ENCODE measurements around the gene ELOVL2. TPM values are rescaled to one million over a fixed set of nuclear protein-coding genes. Genes with fewer than 3 reads are reported as not detected.

ELOVL2 gene, protein sequence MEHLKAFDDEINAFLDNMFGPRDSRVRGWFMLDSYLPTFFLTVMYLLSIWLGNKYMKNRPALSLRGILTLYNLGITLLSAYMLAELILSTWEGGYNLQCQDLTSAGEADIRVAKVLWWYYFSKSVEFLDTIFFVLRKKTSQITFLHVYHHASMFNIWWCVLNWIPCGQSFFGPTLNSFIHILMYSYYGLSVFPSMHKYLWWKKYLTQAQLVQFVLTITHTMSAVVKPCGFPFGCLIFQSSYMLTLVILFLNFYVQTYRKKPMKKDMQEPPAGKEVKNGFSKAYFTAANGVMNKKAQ
- total RNA-seq (2022; extraction: Qiagen RNA extraction), result 5.2 to 6.5 TPM (median 6.5 TPM) in 5 replicates

DNA sequence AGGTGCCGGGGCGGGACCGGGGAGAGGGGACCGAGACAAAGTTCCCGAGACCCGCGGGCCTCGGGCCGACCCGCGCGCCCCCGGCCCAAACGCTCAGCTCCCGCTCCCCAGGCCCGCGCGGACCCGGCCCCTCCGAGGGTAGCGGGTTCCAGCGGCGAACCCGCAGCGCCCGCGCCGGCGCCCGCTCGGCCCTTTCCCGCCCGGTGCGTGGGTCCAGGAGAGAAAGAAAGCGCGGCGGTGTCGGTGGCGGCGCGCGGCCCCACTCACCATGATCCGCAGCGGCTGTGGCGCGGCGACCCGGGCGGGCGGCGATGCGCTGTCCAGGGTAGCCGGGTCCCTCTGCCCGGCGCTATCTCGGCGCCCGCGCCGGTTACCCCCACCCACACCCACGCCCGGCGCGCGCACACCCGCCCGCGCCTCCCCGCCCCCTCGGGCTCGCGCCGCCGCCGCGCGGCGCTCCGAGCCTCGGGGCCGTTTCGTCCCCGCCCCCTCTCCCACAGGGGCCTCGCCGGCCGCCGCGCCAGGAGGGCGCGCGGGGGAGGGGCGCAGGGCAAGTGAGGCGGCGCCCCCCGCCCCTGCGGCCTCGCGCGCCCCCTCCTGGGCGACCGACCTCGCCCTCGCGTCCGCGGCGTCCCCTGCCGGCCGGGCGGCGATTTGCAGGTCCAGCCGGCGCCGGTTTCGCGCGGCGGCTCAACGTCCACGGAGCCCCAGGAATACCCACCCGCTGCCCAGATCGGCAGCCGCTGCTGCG is at the start of gene ELOVL2:
ELOVL2 (minus strand) TSS at position 345 of the 751 bp plus-strand sequence; CDS start at position 270, 75 bp downstream.

Other genes with a start within 250 kb of the ELOVL2 start
- 0.09 to 0.13 TPM (median 0.11 TPM) in 5 replicates for gene MAK, start 205.8 kb downstream of the ELOVL2 start, total RNA-seq (2022; extraction: Qiagen RNA extraction)
- gene GCM2, start 162.3 kb downstream of the ELOVL2 start, total RNA-seq (2022; extraction: Qiagen RNA extraction), result 0.03 TPM in 1 of 5 replicates, not detected in the others
- gene SYCP2L, start 157.3 kb downstream of the ELOVL2 start, total RNA-seq (2022; extraction: Qiagen RNA extraction), result 1.4 to 2.3 TPM (median 1.9 TPM) in 5 replicates
- gene SMIM13, start 49.5 kb upstream of the ELOVL2 start, total RNA-seq (2022; extraction: Qiagen RNA extraction), result 12.1 to 16.8 TPM (median 15.8 TPM) in 5 replicates
- not detected in 5 replicates for gene ERVFRD-1, start 67.4 kb upstream of the ELOVL2 start, total RNA-seq (2022; extraction: Qiagen RNA extraction)
- 42.2 to 56.4 TPM (median 52.5 TPM) in 5 replicates for gene NEDD9, start 188.4 kb upstream of the ELOVL2 start, total RNA-seq (2022; extraction: Qiagen RNA extraction)

Measured in A549 treated with AZD2906 at 1 μM for 4 hours (cell line).